NCI-H128 (cell line): ENCODE results near the gene FBLN2.

Source experiments
- DNase-seq: peaks from one replicate; lab custom pipeline; 2025; ENCODE audit not compliant: unreplicated experiment; lab: John Stamatoyannopoulos, UW

Gene FBLN2

GRCh38 chr3:13579063-13579462, 30.1 kb downstream of the FBLN2 start:
- no peak for DNase-seq

DNA sequence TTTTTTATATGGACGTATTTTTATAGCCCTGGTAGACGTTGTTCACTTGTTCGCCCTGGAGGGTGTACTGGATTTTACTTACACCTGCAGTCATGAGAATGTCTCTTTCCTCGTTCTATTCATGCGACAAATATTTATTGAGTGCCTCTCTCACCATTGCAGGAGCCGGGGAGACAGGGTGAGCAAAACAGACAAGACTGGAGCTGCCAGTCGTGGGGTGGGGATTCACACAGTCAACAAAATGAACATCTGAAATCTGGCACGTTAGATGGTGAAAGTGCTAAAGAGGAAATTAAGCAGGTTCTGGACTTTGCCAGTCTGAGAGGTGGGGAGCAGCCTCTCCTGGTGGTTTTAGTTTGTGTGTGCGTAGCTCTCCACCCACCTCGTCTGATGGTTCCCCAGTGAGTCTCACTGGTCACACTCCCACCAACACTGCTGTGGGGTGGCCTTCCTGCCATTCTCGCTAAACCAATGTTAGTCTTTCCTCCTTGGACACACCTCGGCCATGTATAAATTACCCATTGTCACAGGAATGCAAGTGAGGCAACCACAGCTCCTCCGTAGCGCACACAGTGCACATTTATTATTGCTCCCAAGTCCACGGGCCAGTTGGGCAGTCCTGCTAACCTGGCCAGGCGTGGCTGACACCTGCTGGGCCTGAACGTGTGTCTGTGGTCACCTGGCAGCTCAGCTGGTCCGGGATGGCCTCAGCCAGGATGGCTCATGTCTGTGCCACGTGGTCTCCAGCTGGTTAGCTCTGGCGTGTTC, 31.5 kb downstream of the FBLN2 start:
- no peak for DNase-seq

DNA sequence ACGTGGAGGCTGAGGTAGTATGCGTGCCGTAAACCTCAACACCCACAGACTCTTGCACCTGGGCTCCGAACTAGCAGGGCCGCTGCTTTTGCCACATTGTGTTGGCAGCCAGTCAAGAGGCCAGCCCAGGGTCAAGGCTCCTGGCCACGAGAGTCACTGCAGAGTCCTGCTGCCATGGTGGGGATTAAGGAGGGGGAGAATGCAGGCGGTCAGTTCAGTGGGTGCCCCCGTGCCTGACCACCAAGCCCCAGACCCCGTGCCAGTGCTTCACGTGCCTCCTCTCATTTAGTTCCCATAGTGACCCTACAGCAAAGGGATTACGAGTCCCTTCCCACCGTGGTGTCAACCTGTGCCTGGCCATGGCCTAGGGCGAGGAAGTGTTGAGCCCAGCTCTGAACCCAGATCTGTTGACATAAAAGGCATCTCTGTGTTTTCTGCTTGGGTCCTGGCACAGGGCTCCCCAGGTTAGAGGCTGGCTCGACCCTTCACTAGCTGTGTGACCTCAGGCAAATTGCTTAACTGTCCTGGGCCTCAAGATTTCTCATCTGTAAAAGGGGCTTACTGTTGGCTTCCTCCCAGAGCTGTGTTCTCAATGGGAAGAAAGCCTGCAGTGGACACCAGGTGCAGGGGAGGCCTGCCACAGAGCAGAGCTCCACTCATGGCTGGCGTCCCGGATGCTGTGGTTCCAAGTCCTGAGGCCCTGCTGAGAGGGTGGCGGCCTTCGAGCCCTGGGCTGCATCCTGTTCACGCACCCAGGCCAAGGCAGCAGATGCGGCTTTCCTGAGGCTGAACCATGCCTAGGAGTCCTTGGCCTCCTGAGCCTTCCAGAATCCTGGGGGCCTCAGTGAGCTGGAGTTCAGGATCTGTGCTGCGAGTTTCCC, 32.8 kb downstream of the FBLN2 start:
- no peak for DNase-seq

- no peak for DNase-seq
These were observed 33.7 kb downstream of the FBLN2 start for GRCh38 chr3:13582366-13583250.

GRCh38 chr3:13583251-13584180, 34.6 kb downstream of the FBLN2 start:
- no peak for DNase-seq

- DNase-seq: no peak
These were observed 35.5 kb downstream of the FBLN2 start for GRCh38 chr3:13584427-13584891.

DNA sequence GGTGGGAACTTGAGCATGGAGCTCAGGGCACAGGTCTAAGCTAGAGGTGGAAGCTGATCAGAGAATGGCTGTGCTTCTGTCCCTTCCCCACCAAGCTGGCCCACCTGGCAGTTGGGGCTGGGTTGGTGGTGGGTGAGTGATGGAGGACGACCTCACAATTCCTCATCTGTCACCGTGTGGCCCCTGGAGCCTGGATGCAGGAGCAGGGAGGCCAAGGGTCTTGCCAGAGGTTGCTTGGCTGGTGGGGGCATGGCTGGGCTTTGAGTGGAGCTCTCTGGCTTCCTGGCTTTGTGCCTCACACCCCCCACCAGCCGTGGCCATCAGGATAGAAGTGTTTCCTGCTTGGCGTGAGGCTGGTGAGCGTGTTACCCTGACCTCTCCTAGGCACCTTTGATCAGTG, 36.0 kb downstream of the FBLN2 start:
- no peak for DNase-seq

DNA sequence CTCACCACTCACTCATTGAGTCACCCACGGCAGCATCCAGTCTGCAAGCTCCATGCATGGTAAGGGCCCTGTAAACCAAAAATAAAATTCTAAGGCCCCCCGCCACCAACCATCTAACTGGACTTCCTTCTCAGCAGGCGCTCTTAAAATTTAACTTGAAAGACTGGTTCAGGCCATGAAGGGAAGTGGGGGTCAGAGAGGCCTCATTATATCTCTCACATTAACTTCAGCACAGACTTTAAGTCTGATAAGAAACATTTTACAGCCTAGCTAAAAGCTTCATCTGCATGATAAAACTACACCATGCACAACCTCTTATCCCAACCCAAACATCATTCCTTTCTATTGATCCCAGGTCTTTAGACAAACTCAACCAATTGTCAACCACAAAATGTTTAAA, 38.5 kb downstream of the FBLN2 start:
- DNase-seq: no peak

DNA sequence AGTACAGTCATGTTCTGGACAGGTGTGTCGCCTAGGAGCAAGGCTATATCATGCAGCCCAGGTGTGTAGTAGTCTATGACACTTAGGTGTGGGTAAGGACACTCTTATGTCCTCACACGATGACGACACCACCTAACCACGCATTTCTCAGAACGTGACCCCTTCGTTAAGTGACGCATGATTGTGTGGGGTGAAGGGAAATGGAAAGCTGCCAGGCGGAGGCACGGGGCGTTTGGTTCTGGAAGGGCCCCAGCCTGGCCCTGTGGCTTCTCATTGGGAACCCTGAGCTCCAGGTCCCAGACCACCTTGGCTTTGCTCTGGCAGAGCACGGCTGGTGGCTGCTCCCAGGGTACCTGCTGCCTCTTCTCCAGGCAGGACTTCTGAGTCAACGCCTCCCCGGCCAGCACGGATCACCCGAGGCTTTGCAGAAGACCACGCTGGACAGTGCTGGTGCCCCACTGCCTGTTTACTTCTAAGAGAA, 39.3 kb downstream of the FBLN2 start:
- no peak for DNase-seq

DNA sequence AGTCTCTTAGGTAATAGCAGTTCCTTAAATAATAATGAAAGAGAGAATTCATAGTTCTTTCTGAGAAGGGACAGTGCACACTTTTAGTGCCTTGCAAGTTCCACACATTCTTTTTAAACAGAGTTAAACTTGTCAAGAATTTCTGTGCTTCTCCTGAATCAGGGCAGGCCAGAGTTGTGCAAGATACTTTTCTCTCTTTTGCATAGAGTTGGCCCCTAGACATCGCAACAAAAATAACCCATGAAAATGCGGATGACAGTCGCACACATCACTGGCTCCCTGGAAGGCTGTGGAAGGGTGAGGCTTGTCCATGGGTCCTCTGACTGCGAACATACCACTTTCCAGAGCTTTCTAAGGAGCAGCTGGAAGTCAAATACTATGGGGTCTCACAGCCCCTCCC, 40.1 kb downstream of the FBLN2 start:
- no peak for DNase-seq

GRCh38 chr3:13590841-13591520, 42.1 kb downstream of the FBLN2 start:
- DNase-seq: no peak

GRCh38 chr3:13593615-13594014, 44.7 kb downstream of the FBLN2 start:
- DNase-seq: no peak

DNA sequence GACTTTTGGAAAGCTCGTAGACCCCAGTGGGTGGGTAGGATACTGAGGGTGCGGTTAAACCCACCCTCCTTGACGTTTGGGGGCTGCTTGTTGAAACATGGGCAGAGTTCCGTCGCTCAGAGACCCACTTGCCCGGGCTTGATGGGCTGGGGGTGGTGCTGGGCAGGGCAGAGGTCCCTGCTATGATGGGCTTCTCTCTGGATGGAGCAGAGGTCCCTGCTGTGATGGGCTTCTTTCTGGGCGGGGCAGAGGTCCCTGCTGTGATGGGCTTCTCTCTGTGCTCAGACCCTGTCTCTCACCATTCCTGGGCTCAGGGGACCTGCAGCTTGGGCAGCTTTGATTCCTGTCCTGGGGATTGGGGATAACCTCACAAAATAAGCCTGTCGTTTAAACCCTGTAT, 45.2 kb downstream of the FBLN2 start:
- DNase-seq: no peak

- DNase-seq: no peak
These were observed 46.1 kb downstream of the FBLN2 start for GRCh38 chr3:13594991-13595421.

GRCh38 chr3:13595485-13595884, 46.6 kb downstream of the FBLN2 start:
- no peak for DNase-seq

DNA sequence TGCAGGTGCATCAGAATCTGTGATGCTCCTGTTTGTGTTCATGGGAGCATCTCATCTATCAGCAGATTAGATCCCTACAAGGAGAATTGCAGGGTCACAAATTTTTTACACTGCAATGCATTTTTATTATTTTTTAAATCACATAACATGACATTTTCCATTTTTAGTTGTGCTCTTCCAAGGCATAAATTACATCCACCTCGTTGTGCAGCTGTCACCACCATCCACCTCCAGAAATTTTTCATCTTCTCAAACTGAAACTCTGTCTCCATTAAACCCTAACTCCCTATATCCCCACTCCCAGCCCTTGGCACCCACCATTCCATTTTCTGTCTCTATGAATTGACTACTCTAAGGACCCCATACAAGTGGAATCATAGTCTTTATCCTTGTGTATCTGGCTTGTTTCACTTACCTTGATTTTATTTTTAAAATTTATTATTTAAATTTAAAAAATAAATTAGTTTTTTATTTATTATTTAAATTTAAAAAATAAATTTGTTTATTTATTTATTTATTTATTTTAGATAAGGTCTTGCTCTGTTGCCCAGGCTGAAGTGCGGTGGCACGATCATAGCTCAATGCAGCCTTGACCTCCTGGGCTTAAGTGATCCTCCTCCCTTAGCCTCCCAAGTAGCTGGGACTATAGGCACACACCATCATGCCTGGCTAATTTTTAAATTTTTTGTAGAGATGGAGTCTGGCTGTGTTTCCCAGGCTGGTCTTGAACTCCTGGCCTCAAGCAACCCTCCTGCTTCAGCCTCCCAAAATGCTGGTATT, 47.7 kb downstream of the FBLN2 start:
- no peak for DNase-seq

- no peak for DNase-seq
These were observed 48.7 kb downstream of the FBLN2 start for GRCh38 chr3:13597661-13598060.

DNA sequence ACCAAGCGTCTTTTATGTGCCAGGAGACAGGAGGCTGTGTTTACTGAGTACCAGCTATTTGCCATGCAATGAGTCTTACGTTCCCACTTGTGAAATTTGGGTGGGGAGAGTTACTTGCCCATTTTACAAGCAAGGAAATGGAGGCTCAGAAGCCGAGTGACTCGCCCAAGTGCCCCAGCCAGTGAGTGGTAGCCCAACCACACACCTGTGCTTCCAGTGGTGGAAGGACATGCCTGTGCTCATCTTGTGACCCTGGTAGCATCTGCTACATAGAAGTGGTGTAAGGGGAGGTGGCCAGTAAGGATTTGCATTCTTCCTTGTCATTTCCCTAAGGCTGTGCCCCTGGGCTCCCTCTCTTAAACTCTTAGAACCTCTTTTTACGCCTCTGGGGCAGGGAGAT, 49.3 kb downstream of the FBLN2 start:
- no peak for DNase-seq
